ENCODE data around the gene BABAM2. TPM values are rescaled to one million over a fixed set of nuclear protein-coding genes. Genes with fewer than 3 reads are reported as not detected.

Gene BABAM2
- total and polyA plus RNA-seq, 2 of the 4 experiments (the other 2 are of a cell fraction) = 20.9 to 23.1 TPM

DNA sequence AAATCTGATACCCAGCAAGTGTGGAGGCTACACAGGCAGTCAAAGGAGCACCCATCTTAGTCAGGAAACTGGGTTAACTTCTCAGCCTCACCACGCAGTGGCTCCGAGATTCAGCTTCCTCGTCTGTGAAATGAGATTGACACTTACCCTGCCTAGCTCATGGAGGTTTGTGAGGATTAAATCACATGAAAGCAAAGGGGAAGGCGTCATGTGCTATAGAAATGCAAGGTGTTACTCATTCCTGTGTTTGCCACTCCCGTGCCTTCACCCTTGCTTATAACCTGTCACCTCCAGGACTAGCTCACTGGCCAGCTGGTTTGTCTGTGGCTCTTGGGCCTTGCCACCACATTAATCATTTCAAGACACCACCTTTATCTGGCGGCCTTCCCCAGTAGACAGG is 383.2 kb downstream of the BABAM2 start:
- CTCF ChIA-PET = no interaction called here
- H3K36me3 ChIP-seq (ENCODE audit: control insufficient read depth, insufficient read depth, low read length) = no peaks in the 10 kb centered on the region
- no peak overlapping the region for H3K4me2 ChIP-seq (ENCODE audit: low read depth, low read length)
- H2AK9ac ChIP-seq (replicated peaks; ENCODE audit: low read depth, low read length, poor library complexity) = no peak overlapping the region
- no peak overlapping the region for H4K5ac ChIP-seq (ENCODE audit: low read depth, low read length)
- H3K9me3 ChIP-seq (ENCODE audit: control insufficient read depth, insufficient read depth, low read length) = no peaks in the 10 kb centered on the region
- 87% methylated on average over 2 of the region's 6 CpGs; no CpG with 5 or more reads in 1 of the 2 experiments for WGBS, 2 experiments (ENCODE audit: extremely low coverage in 2 of 2, insufficient read length in 1 of 2)
- H3K56ac ChIP-seq (ENCODE audit: extremely low read depth, insufficient read depth, low read length) = no peak overlapping the region
- no peak overlapping the region for H3K27ac ChIP-seq (ENCODE audit: insufficient read depth, low read length)
- peak overlapping the region; percentile 56 for H3K14ac ChIP-seq (replicated peaks; ENCODE audit: low read depth, low read length)
- peaks cover 0 to 15% of the 10 kb centered on the region in 2 experiments; a peak in 3 of 4 replicates for H3K79me1 ChIP-seq (ENCODE audit: low read depth in 1 of 2, low read length in 2 of 2)
- H4K20me1 ChIP-seq (ENCODE audit: insufficient read depth, low read length) = no peaks in the 10 kb centered on the region
- H3K18ac ChIP-seq (ENCODE audit: low read depth, low read length) = peak overlapping the region; percentile 2; the same call in 1 of the 2 replicates
- H2BK20ac ChIP-seq (ENCODE audit: low read depth, low read length) = peak overlapping the region; percentile 91
- peak overlapping the region; percentile 80 for H2AK5ac ChIP-seq (ENCODE audit: low read depth, low read length)
- intact Hi-C loops (cut with micrococcal nuclease) (no loop called here), dilution Hi-C loops (cut with HindIII; ENCODE audit: low sequenced_read_pairs, unreplicated experiment) (no loop called here), in situ Hi-C loops (cut with MboI; ENCODE audit: low sequenced_read_pairs) (no loop called here)
- BruUV-seq (replicated peaks) = no TSS peak
- ATAC-seq (ENCODE audit: low read depth) = no peak
- peaks cover 26% of the 10 kb centered on the region for H3K4me1 ChIP-seq (ENCODE audit: control insufficient read depth, insufficient read depth, low read length)
- H4K8ac ChIP-seq (ENCODE audit: low read depth in 2 of 2, low read length in 2 of 2) = peak overlapping the region in 1 of 2 experiments; percentile 39; a peak in 1 of 4 replicates
- H3K9ac ChIP-seq (ENCODE audit: low read depth, low read length) = no peak overlapping the region
- peak overlapping the region; percentile 60; the same call in 2 of the 3 replicates for H2BK15ac ChIP-seq (ENCODE audit: low read depth, low read length)
- TF ChIP-seq CHD1 (IDR thresholded peaks at IDR 0.05; ENCODE audit: low read depth, low read length) (no peak), POLR2A (IDR thresholded peaks at IDR 0.05; ENCODE audit: low read depth, low read length) (no peak), SMC3 (IDR thresholded peaks at IDR 0.05; ENCODE audit: low read depth, low read length) (no peak), MAZ (IDR thresholded peaks at IDR 0.05; ENCODE audit: borderline replicate concordance, low read depth, low read length) (no peak), RFX5 (IDR thresholded peaks at IDR 0.05; ENCODE audit: low read depth, low read length) (no peak), RCOR1 (IDR thresholded peaks at IDR 0.05; ENCODE audit: insufficient replicate concordance, low read length) (no peak), MXI1 (IDR thresholded peaks at IDR 0.05; ENCODE audit: borderline replicate concordance, low read depth, low read length) (no peak), MAFK (IDR thresholded peaks at IDR 0.05; ENCODE audit: low read depth, low read length) (no peak), FOS (IDR thresholded peaks at IDR 0.05; ENCODE audit: low read depth, low read length) (no peak), BHLHE40 (IDR thresholded peaks at IDR 0.05; ENCODE audit: low read depth, low read length) (no peak), CEBPB (IDR thresholded peaks at IDR 0.05; ENCODE audit: low read depth, low read length) (no peak), NFE2L2 (IDR thresholded peaks at IDR 0.05; ENCODE audit: low read depth, low read length) (no peak), RAD21 (IDR thresholded peaks at IDR 0.05; ENCODE audit: low read length) (no peak)
- TF ChIP-seq, protein P1, sequence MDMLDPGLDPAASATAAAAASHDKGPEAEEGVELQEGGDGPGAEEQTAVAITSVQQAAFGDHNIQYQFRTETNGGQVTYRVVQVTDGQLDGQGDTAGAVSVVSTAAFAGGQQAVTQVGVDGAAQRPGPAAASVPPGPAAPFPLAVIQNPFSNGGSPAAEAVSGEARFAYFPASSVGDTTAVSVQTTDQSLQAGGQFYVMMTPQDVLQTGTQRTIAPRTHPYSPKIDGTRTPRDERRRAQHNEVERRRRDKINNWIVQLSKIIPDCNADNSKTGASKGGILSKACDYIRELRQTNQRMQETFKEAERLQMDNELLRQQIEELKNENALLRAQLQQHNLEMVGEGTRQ (IDR thresholded peaks at IDR 0.05; ENCODE audit: low read depth, low read length) = no peak
- TF ChIP-seq, protein P2, sequence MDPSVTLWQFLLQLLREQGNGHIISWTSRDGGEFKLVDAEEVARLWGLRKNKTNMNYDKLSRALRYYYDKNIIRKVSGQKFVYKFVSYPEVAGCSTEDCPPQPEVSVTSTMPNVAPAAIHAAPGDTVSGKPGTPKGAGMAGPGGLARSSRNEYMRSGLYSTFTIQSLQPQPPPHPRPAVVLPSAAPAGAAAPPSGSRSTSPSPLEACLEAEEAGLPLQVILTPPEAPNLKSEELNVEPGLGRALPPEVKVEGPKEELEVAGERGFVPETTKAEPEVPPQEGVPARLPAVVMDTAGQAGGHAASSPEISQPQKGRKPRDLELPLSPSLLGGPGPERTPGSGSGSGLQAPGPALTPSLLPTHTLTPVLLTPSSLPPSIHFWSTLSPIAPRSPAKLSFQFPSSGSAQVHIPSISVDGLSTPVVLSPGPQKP (IDR thresholded peaks at IDR 0.05; ENCODE audit: borderline replicate concordance, low read depth, low read length) = no peak
- TF ChIP-seq, protein P3, sequence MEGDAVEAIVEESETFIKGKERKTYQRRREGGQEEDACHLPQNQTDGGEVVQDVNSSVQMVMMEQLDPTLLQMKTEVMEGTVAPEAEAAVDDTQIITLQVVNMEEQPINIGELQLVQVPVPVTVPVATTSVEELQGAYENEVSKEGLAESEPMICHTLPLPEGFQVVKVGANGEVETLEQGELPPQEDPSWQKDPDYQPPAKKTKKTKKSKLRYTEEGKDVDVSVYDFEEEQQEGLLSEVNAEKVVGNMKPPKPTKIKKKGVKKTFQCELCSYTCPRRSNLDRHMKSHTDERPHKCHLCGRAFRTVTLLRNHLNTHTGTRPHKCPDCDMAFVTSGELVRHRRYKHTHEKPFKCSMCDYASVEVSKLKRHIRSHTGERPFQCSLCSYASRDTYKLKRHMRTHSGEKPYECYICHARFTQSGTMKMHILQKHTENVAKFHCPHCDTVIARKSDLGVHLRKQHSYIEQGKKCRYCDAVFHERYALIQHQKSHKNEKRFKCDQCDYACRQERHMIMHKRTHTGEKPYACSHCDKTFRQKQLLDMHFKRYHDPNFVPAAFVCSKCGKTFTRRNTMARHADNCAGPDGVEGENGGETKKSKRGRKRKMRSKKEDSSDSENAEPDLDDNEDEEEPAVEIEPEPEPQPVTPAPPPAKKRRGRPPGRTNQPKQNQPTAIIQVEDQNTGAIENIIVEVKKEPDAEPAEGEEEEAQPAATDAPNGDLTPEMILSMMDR (conservative IDR thresholded peaks at IDR 0.05; ENCODE audit: low read depth, low read length) = no peak
- POLR2A ChIA-PET (ENCODE audit: unreplicated experiment) = no interaction called here
- H2BK120ac ChIP-seq (ENCODE audit: low read depth, low read length) = peak overlapping the region; percentile 99
- no peak for DNase-seq
- H3K4ac ChIP-seq (ENCODE audit: low read depth, low read length) = peak overlapping the region; percentile 99
- no peak overlapping the region for H3K4me3 ChIP-seq (ENCODE audit: insufficient read depth, low read depth, low read length)
- peaks cover 44% of the 10 kb centered on the region for H3K9me1 ChIP-seq (ENCODE audit: insufficient read depth, low read length)
- H2AFZ ChIP-seq (replicated peaks; ENCODE audit: low read length, poor library complexity) = no peak overlapping the region
- no peak overlapping the region for H2BK5ac ChIP-seq (ENCODE audit: low read depth, low read length, poor library complexity, severe bottlenecking)
- H4K91ac ChIP-seq (ENCODE audit: insufficient read depth, low read depth, low read length) = peak overlapping the region; percentile 60
- H3K27me3 ChIP-seq (ENCODE audit: control insufficient read depth, insufficient read depth, low read length) = no peaks in the 10 kb centered on the region
- peak overlapping the region; percentile 12; the same call in 1 of the 2 replicates for H3K23ac ChIP-seq (ENCODE audit: low read depth, low read length)
